BLaER1 (cell line): ENCODE data around the gene CD59.

Source experiments
- H3K27ac ChIP-seq: shearing (Covaris generic); formaldehyde crosslinking; 2 replicates; pipeline ENCODE4 v1.8.1; 2022
- H3K27me3 ChIP-seq: shearing (Covaris generic); formaldehyde crosslinking; 2 replicates; pipeline ENCODE4 v1.8.1; 2022
- H3K36me3 ChIP-seq: shearing (Covaris generic); formaldehyde crosslinking; 2 replicates; pipeline ENCODE4 v1.8.1; 2022
- H3K4me1 ChIP-seq: shearing (Covaris generic); formaldehyde crosslinking; 2 replicates; pipeline ENCODE4 v1.8.1; 2022
- H3K4me2 ChIP-seq: shearing (Covaris generic); formaldehyde crosslinking; 2 replicates; pipeline ENCODE4 v1.8.1; 2022
- H3K4me3 ChIP-seq: shearing (Covaris generic); formaldehyde crosslinking; 2 replicates; pipeline ENCODE4 v1.8.1; 2022
- H3K9ac ChIP-seq: shearing (Covaris generic); formaldehyde crosslinking; 2 replicates; pipeline ENCODE4 v1.8.1; 2022
- H3K9me3 ChIP-seq: shearing (Covaris generic); formaldehyde crosslinking; 2 replicates; pipeline ENCODE4 v1.8.1; 2022
- H4K20me1 ChIP-seq: shearing (Covaris generic); formaldehyde crosslinking; 2 replicates; pipeline ENCODE4 v1.8.1; 2022
- Cebpa-rat ChIP-seq: shearing (Covaris generic); IDR thresholded peaks from 2 replicates; pipeline ENCODE4 v1.8.1; 2022

The CD59 gene

DNA sequence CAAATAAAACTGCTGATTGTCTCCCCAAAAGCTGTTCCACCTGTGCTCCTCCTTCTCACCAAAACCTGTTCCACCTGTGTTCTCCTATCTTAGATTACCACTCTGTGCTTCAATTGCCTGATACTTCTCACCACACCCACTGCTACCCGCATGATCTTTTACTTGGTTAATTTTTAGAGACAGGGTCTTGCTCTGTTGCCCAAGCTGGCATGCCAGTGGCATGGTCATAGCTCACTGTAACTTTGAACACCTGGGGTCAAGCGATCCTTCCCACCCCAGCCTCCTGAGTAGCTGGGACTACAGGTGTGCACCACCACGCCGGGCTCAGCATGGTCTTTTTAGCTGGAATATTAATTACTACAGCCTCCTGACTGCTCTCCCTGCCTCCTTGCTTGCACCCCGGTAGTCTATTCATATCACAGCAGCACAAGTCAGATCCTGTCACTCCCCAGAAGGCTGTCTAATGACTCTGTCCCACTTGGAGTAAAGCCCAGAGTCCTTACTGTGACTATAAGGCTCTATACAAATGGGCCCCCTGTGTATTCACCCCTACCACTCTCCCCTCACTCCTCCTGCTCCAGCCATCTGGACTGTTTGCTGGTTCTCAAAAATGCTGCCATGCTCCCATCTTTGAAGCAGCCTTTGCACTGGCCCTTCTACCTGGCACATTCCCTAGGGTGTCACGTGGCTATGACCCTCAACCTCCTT, 39.1 kb downstream of the CD59 start:
- peaks cover 21% of the 10 kb centered on the region for H3K4me1 ChIP-seq
- no peak overlapping the region for H3K27ac ChIP-seq

DNA sequence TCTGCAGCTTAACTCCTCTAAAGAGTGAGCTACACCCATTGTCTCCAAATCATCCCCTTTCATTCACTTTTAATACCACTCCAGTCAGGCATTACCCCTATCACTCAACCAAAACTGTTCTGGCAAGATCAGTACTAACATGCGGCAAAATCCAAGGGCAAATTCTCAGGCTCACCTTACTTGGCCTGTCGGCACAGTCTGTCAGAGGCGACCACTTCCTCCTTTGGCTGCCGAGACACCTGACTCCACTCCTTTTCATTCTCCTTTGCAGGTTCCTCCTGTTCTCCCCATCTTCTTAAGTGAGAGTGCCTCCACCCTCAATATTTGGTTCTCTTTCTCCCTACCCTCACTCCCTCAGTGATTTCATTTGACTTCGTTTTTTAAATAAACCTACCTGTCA, 39.8 kb downstream of the CD59 start:
- no peaks in the 10 kb centered on the region for H3K36me3 ChIP-seq
- H3K27ac ChIP-seq = no peak overlapping the region
- no peak overlapping the region for H3K9ac ChIP-seq
- no peaks in the 10 kb centered on the region for H4K20me1 ChIP-seq
- no peak for TF ChIP-seq Cebpa-rat
- H3K27me3 ChIP-seq = no peaks in the 10 kb centered on the region
- no peaks in the 10 kb centered on the region for H3K9me3 ChIP-seq
- no peak overlapping the region for H3K4me2 ChIP-seq
- no peak overlapping the region for H3K4me3 ChIP-seq
- H3K4me1 ChIP-seq = peaks cover 14% of the 10 kb centered on the region

More for the DNA sequence above, 39.1 kb downstream of the CD59 start:
- Histone ChIP-seq H3K4me2 (no peak overlapping the region), H3K9me3 (no peaks in the 10 kb centered on the region), H3K27me3 (no peaks in the 10 kb centered on the region), H4K20me1 (no peaks in the 10 kb centered on the region), H3K36me3 (no peaks in the 10 kb centered on the region), H3K4me3 (no peak overlapping the region), H3K9ac (no peak overlapping the region)
- TF ChIP-seq Cebpa-rat = no peak

DNA sequence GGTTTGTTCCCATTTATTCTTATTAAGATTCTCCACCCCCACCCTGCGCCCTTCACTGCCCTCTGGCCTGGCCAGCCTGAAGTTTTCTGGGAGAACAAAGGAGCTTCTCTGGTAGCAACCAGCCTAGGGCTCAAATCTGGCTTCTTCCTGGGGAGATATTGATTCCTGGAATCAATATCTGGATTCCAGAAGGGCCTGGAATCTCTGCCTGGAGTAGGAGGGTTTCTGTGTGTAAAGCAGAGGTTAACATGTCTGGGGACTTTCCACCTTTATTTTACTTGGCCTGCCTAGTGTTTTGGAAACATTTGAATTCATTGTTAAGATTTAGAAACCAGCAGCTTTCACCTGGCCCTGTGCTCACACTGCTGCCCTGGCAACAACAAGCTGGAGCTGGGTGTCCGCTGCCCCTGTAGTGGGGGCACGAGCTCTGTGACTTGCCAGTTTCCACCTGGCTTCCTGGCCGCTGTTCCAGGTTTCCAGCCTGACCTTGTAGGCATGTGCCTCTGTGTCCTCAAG, 41.1 kb downstream of the CD59 start:
- no peak overlapping the region for H3K9ac ChIP-seq
- TF ChIP-seq Cebpa-rat = no peak
- H4K20me1 ChIP-seq = no peaks in the 10 kb centered on the region
- no peak overlapping the region for H3K27ac ChIP-seq
- H3K36me3 ChIP-seq = no peaks in the 10 kb centered on the region
- no peaks in the 10 kb centered on the region for H3K27me3 ChIP-seq
- H3K4me1 ChIP-seq = peaks cover 8% of the 10 kb centered on the region
- no peak overlapping the region for H3K4me2 ChIP-seq
- H3K4me3 ChIP-seq = no peak overlapping the region
- H3K9me3 ChIP-seq = no peaks in the 10 kb centered on the region

DNA sequence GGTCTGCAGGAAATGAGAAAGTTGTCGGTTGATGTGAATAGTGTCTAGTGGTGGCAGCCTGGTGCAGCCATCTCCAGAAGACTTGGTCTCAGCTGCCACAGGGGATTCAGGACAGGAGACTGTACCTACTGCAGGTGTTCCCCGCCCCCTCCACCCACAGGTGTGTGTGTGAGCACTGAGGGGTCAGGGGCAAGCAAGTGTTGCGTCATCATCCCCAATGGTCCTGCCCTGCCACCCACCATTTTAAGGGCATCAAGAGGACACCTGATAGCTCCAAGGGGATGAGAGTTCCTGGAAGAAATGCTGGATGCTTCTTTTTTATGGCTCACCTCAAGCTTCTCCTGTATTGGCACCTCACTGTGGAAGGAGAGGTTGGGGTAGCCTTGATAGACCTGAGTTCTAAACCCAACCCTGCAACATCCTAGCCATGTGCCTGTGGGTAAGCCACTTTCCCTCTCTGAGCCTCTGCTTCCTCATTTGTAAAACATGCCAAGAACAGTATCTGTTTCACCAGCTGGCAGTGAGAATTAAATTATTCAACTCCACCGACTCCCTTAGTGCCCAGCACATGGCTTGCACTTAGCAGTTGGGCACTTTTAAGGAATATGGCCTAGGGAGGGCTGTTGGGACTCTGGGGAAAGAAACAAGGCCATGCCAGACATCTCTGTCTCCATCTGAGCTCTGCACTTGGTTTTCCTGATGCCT, 41.7 kb downstream of the CD59 start:
- H3K4me2 ChIP-seq = no peak overlapping the region

DNA sequence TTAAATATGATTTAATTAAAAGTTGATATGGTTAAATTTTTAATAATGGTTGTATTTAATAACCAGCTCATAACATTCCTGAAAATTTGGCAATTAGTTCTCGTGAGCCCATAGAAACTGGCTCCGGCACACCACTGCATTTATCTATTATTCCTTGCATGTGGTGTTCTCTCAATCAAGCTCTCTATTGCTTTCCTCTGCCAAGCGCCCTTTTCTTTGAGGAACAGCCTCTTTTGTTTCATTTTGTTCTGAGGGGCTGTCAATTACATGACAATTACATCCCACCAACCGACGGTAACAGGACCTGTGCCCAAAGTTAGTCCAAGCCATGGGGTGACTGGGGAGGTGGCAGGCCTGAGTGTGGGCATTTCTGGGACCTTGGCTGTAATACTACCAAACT, 43.7 kb downstream of the CD59 start:
- H3K36me3 ChIP-seq = no peaks in the 10 kb centered on the region
- H3K27ac ChIP-seq = no peak overlapping the region
- no peak overlapping the region for H3K4me3 ChIP-seq
- no peak overlapping the region for H3K9ac ChIP-seq
- H3K9me3 ChIP-seq = no peaks in the 10 kb centered on the region
- no peaks in the 10 kb centered on the region for H3K27me3 ChIP-seq
- no peaks in the 10 kb centered on the region for H3K4me1 ChIP-seq
- no peak overlapping the region for H3K4me2 ChIP-seq
- TF ChIP-seq Cebpa-rat = no peak
- no peaks in the 10 kb centered on the region for H4K20me1 ChIP-seq

More for the DNA sequence above, 41.7 kb downstream of the CD59 start:
- H3K9me3 ChIP-seq = no peaks in the 10 kb centered on the region
- H3K4me3 ChIP-seq = no peak overlapping the region
- H4K20me1 ChIP-seq = no peaks in the 10 kb centered on the region
- no peak overlapping the region for H3K27ac ChIP-seq
- no peaks in the 10 kb centered on the region for H3K27me3 ChIP-seq
- H3K4me1 ChIP-seq = peaks cover 2% of the 10 kb centered on the region
- TF ChIP-seq Cebpa-rat = peak; percentile 58; the same call in 1 of the 2 replicates
- H3K9ac ChIP-seq = no peak overlapping the region
- H3K36me3 ChIP-seq = no peaks in the 10 kb centered on the region

DNA sequence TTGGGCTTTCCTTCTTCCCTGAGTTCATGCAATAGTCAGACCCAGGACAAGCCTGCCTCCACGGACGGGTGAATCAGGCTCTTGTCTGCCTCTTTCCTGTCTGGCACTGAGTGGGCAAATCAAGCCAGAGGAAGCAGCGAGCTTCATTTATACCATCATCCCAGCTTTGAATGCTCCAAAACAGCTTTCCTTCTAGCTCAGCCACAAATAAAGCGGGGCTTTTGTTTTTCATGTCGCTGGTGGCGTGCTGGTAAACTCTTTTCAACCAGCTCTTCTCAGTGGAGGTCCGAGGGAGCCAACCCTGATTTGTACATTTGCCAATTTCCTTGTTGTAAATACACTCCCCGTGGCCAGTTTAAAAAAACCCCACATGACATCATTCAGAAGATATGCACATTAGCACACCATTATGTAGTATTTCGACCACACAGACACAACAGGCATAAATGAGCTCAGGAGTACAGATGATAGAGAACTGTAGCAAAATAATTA, 44.2 kb downstream of the CD59 start:
- no peak overlapping the region for H3K9ac ChIP-seq
- H3K4me3 ChIP-seq = no peak overlapping the region
- no peak overlapping the region for H3K27ac ChIP-seq
- no peaks in the 10 kb centered on the region for H3K4me1 ChIP-seq
- H3K27me3 ChIP-seq = no peaks in the 10 kb centered on the region
- H3K4me2 ChIP-seq = no peak overlapping the region
- H3K36me3 ChIP-seq = no peaks in the 10 kb centered on the region
- no peaks in the 10 kb centered on the region for H4K20me1 ChIP-seq
- no peaks in the 10 kb centered on the region for H3K9me3 ChIP-seq
- no peak for TF ChIP-seq Cebpa-rat

DNA sequence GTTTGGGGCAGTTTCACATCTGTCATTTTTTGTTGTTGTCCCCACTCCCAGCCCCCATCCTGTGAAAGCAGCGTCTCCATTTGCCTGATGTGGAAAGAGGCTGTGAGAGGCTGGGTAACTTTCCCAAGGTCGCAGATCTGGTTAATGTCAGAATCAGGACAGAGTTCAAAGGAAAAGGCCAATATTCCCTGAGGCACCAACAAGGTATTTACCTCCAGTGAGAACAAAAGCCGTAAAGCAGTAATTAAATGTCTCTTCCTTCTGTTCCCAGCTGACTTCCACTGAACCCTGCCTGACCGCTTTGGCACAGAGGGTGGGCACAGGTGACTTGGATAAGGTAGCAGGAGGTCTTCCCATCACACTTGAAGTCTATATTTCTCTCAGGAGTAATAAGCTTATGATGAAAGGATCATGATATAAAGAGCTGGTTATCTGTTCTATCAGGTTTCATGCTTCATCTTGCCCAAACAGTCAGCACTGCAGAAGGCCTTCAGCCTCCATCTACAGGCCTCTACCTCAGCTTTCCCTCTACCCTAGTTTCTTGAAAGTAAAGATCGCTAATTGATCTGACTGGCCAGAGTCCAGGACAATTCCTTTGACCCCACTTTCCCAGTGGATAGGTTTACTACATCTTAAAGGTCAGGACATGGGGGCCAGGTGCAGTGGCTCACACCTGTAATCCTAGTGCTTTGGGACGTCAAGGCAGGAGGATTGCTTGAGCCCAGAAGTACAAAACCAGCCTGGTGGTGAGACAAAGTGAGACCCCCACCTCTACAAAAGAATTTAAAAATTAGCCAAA, 45.0 kb downstream of the CD59 start:
- no peaks in the 10 kb centered on the region for H4K20me1 ChIP-seq
- H3K27ac ChIP-seq = no peak overlapping the region
- no peak overlapping the region for H3K9ac ChIP-seq

DNA sequence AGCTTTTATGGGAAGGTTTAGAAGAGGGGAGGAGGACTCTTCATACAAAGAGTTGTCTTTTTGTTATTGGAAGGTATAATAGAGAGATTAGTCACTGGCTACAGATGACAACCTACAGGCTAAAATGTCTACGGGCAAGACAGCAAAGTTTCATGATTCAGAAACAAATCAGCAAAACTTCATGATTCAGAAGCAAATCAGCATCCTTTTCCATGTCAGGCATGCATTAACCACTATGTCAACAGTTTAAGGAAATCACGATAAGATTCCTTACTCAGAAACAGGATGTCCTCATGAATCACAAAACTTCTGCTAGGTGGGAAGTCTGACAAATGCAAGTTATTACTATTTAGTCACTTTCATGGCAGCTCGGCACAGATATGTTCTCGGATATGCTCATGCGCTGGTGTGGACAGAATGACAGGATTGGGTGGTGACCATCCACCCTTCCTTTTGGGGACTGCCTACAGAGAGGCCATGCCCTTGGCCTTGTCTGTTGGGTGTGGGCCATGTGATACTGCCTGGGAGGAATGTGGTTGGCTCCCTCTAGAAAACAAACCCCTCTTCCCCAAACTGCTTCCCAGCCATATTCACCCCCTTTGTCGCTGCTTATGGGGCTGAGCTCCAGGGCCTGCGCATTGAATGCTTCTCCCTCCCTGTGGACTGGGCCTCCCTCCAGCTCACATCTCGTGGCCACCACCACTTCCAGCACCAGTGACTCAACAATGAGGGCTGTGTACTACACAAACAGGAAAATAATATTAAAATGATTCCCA, 45.7 kb downstream of the CD59 start:
- Histone ChIP-seq H3K36me3 (no peaks in the 10 kb centered on the region), H3K4me2 (no peak overlapping the region), H3K4me1 (no peaks in the 10 kb centered on the region), H3K4me3 (no peak overlapping the region), H4K20me1 (no peaks in the 10 kb centered on the region), H3K27ac (no peak overlapping the region), H3K27me3 (no peaks in the 10 kb centered on the region), H3K9ac (no peak overlapping the region), H3K9me3 (no peaks in the 10 kb centered on the region)
- TF ChIP-seq Cebpa-rat = no peak

More for the DNA sequence above, 45.0 kb downstream of the CD59 start:
- Histone ChIP-seq H3K4me1 (no peaks in the 10 kb centered on the region), H3K4me2 (no peak overlapping the region), H3K27me3 (no peaks in the 10 kb centered on the region), H3K36me3 (no peaks in the 10 kb centered on the region), H3K4me3 (no peak overlapping the region), H3K9me3 (no peaks in the 10 kb centered on the region)
- no peak for TF ChIP-seq Cebpa-rat

DNA sequence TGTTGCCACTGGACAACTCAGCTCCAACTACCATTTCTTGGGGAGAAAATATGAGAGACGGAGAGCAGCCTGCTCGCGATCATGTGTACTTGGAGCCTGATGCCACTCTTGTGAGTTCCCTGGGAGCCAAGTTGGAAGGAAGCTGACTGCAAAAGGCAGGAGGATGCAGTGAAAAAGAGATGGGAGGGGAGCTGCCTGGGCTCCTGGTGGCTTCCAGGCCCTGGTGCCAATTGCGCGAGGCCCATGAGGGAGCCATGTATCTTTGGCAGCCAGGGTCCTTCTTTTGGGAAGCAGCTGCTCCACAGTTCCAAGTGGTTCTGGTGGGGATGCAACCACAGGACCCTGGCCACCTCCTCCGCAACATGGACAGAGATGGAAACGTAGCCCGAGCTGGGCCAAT, 46.7 kb downstream of the CD59 start:
- H3K9ac ChIP-seq = no peak overlapping the region
- H3K9me3 ChIP-seq = no peaks in the 10 kb centered on the region
- no peak overlapping the region for H3K4me2 ChIP-seq
- H3K27me3 ChIP-seq = no peaks in the 10 kb centered on the region
- H3K36me3 ChIP-seq = no peaks in the 10 kb centered on the region
- no peaks in the 10 kb centered on the region for H4K20me1 ChIP-seq
- no peak overlapping the region for H3K27ac ChIP-seq
- no peak for TF ChIP-seq Cebpa-rat
- H3K4me3 ChIP-seq = no peak overlapping the region
- H3K4me1 ChIP-seq = no peaks in the 10 kb centered on the region
